Endothelial cell of umbilical vein (primary cell): ENCODE results near the gene EPHA5. TPM values are rescaled to one million over a fixed set of nuclear protein-coding genes. Genes with fewer than 3 reads are reported as not detected.

Experiments used
- Bru-seq: library from RNA; stranded (reverse); fragments of 400-500 nt; gene quantifications from one replicate; lab custom pipeline; 2021; lab: Mats Ljungman, UMichigan
- BruChase-seq, 2 experiments: library from RNA; stranded (reverse); fragments of 400-500 nt; gene quantifications; one replicate each; lab custom pipeline; 2021; lab: Mats Ljungman, UMichigan
- BruUV-seq: library from RNA; stranded (reverse); fragments of 400-500 nt; replicated peaks from 2 replicates; lab custom pipeline; 2021; lab: Mats Ljungman, UMichigan
- CTCF ChIA-PET: fragments of 300-600, 350-600 bp; sonication (Branson Sonifier 250); formaldehyde crosslinking; loops from one replicate; lab custom pipeline; 2021; ENCODE audit warnings: antibody characterized with exemption, inconsistent platforms; lab: Charles Lee
- POLR2A ChIA-PET: fragments of 300-600, 350-600 bp; sonication (Branson Sonifier 250); formaldehyde crosslinking; loops from one replicate; lab custom pipeline; 2021; ENCODE audit warnings: antibody characterized with exemption, inconsistent platforms; lab: Charles Lee
- DNase-seq: peaks from one replicate; pipeline ENCODE4 v3.0.0-alpha.2; 2011; ENCODE audit warnings: low read depth, low spot score
- FAIRE-seq: peaks from 2 replicates; lab custom pipeline; 2011; peaks lifted over from hg19 to GRCh38; lab: Jason Lieb, UNC
- H2AFZ ChIP-seq: 2 replicates; pipeline ENCODE4 v1.6.0; 2012; ENCODE audit warnings: low read depth, low read length, control low read depth, inconsistent platforms
- H3K27ac ChIP-seq: 2 replicates; pipeline ENCODE4 v1.5.1; 2011; ENCODE audit warnings: low read depth, mild to moderate bottlenecking, control low read depth, low read length, moderate library complexity; ENCODE audit not compliant: insufficient read depth
- H3K27me3 ChIP-seq, 2 experiments: 2 replicates each; pipeline versions ENCODE4 v1.6.0 to v1.6.1; 2011; ENCODE audit warnings: low read length in 2 of 2, mixed read lengths in 1 of 2; ENCODE audit not compliant: control insufficient read depth in 2 of 2, insufficient read depth in 2 of 2
- H3K36me3 ChIP-seq, 2 experiments: 2 replicates in 1 of 2; 3 replicates in 1 of 2; pipeline ENCODE4 v1.5.1; 2011; ENCODE audit warnings: low read length in 2 of 2, mild to moderate bottlenecking in 1 of 2, moderate library complexity in 1 of 2; ENCODE audit not compliant: control insufficient read depth in 2 of 2, insufficient read depth in 2 of 2; ENCODE audit errors: extremely low read depth in 1 of 2
- H3K4me1 ChIP-seq: 3 replicates; pipeline ENCODE4 v1.5.1; 2011; ENCODE audit warnings: mild to moderate bottlenecking, low read length; ENCODE audit not compliant: control insufficient read depth, insufficient read depth; ENCODE audit errors: extremely low read depth
- H3K4me2 ChIP-seq: 2 replicates; pipeline ENCODE4 v1.6.1; 2011; ENCODE audit warnings: low read length, control low read depth, mixed read lengths; ENCODE audit not compliant: insufficient read depth
- H3K4me3 ChIP-seq, 3 experiments: fragments of 200-600 bp in 1 of 3; sonication (generic), shearing (Covaris generic) in 1 of 3; replicated peaks in 1 of 3; 2 replicates each; pipeline ENCODE4 v1.5.1; 2011 to 2016; ENCODE audit warnings: control low read depth in 3 of 3, low read length in 3 of 3, mild to moderate bottlenecking in 2 of 3, inconsistent platforms in 1 of 3, low read depth in 1 of 3, moderate library complexity in 1 of 3; ENCODE audit not compliant: insufficient read depth in 1 of 3
- H3K79me2 ChIP-seq: 2 replicates; pipeline ENCODE4 v1.6.0; 2012; ENCODE audit warnings: low read length, inconsistent platforms; ENCODE audit not compliant: control insufficient read depth, insufficient read depth
- H3K9ac ChIP-seq: replicated peaks from 2 replicates; pipeline ENCODE3; 2011; ENCODE audit warnings: low read length, control low read depth; ENCODE audit not compliant: insufficient read depth; ENCODE audit errors: extremely low read depth
- H3K9me1 ChIP-seq: replicated peaks from 3 replicates; pipeline ENCODE4 v1.6.0; 2011; ENCODE audit warnings: mild to moderate bottlenecking, low read length; ENCODE audit not compliant: control insufficient read depth, insufficient read depth; ENCODE audit errors: extremely low read depth
- H3K9me3 ChIP-seq: replicated peaks from 2 replicates; pipeline ENCODE4 v1.5.1; 2012; ENCODE audit warnings: low read length, inconsistent platforms; ENCODE audit not compliant: control insufficient read depth, insufficient read depth
- H4K20me1 ChIP-seq: replicated peaks from 2 replicates; pipeline ENCODE3; 2011; ENCODE audit warnings: mild to moderate bottlenecking, low read length; ENCODE audit not compliant: control insufficient read depth, insufficient read depth; ENCODE audit errors: extremely low read depth
- CTCF ChIP-seq, 2 donors: IDR thresholded peaks; 1 replicate in 1 of 2; 2 replicates in 1 of 2; pipeline ENCODE4 v1.5.1; 2011; ENCODE audit warnings: low read length in 2 of 2, mild to moderate bottlenecking in 2 of 2, moderate library complexity in 2 of 2, control low read depth in 1 of 2, inconsistent platforms in 1 of 2, low read depth in 1 of 2; ENCODE audit not compliant: insufficient read depth in 1 of 2; ENCODE audit errors: extremely low read depth in 1 of 2
- EZH2 ChIP-seq: IDR thresholded peaks from 2 replicates; pipeline ENCODE4 v1.6.1; 2012; ENCODE audit warnings: borderline replicate concordance, low read depth, mild to moderate bottlenecking, moderate library complexity, low read length, inconsistent platforms; ENCODE audit not compliant: severe bottlenecking
- FOS ChIP-seq: IDR thresholded peaks from 2 replicates; pipeline ENCODE4 v1.6.1; 2011; ENCODE audit warnings: mild to moderate bottlenecking, low read length, moderate library complexity, borderline replicate concordance; ENCODE audit not compliant: insufficient read depth
- JUN ChIP-seq: IDR thresholded peaks from 2 replicates; pipeline ENCODE4 v1.6.1; 2011; ENCODE audit warnings: borderline replicate concordance, low read depth; ENCODE audit not compliant: insufficient read length, insufficient read depth
- MYC ChIP-seq: IDR thresholded peaks from one replicate; pipeline ENCODE4 v1.6.1; 2011; ENCODE audit warnings: mild to moderate bottlenecking, low read depth, low read length
- POLR2A ChIP-seq: IDR thresholded peaks from 2 replicates; pipeline ENCODE4 v1.6.1; 2012; ENCODE audit warnings: low read depth, mild to moderate bottlenecking, control low read depth, low read length
- POLR2AphosphoS5 ChIP-seq: IDR thresholded peaks from 2 replicates; pipeline ENCODE4 v1.6.1; 2012; ENCODE audit warnings: low read depth, mild to moderate bottlenecking, control low read depth, low read length, moderate library complexity; ENCODE audit not compliant: insufficient read depth
- dilution Hi-C: fragments of 300-500 bp; cut with MboI; formaldehyde crosslinking; loops from one replicate; pipeline ENCODE4 v1.15.0; 2019; ENCODE audit warnings: low sequenced_read_pairs; ENCODE audit not compliant: extremely low pct_ligation_motif_present
- intact Hi-C: fragments of 100-400 bp; cut with micrococcal nuclease; formaldehyde crosslinking; loops from one replicate; pipeline ENCODE4 v1.10.0; 2022
- long read RNA-seq: library from polyadenylated mRNA; stranded (forward); transcript quantifications from one replicate; pipeline ENCODE4 v2.0.0, GENCODE V29; 2021
- polyA minus RNA-seq, 3 experiments: library from RNA; depleted of rRNA, polyadenylated mRNA; stranded (reverse); fragments of >200 nt; gene quantifications; 1 replicate in 1 of 3; 2 replicates in 2 of 3; pipeline ENCODE4 v1.2.3, GENCODE V29; 2011
- polyA plus RNA-seq, 4 experiments: library from polyadenylated mRNA; depleted of rRNA in 3 of 4; stranded (reverse) in 3 of 4; unstranded in 1 of 4; fragments of >200 nt; gene quantifications; 2 replicates each; pipeline versions ENCODE4 v1.2.1 to v1.2.3, GENCODE V29; 2011 to 2012; ENCODE audit warnings: missing spikeins in 1 of 4
- total RNA-seq: library from RNA; stranded (reverse); gene quantifications from 2 replicates; pipeline ENCODE4 v1.2.3, GENCODE V29; 2021

The EPHA5 gene
- 0.31 and 1.3 TPM in 2 replicates for total RNA-seq
- polyA plus RNA-seq = 0.25 and 0.39 TPM in 2 replicates
- 0.28 and 0.30 TPM in 2 replicates for polyA plus RNA-seq (2011; cell fraction: cytosol; rRNA removed)
- 0.76 and 1.0 TPM in 2 replicates for polyA plus RNA-seq (2011; cell fraction: nucleus; rRNA removed)
- polyA plus RNA-seq (2012) = 0.94 and 1.7 TPM in 2 replicates
- 1.1 and 2.7 TPM in 2 replicates for polyA minus RNA-seq
- not detected for polyA minus RNA-seq (2011; cell fraction: cytosol; rRNA and poly(A)+ RNA removed)
- 2.8 and 3.7 TPM in 2 replicates for polyA minus RNA-seq (2011; cell fraction: nucleus; rRNA and poly(A)+ RNA removed)
- Bru-seq, nascent RNA = percentile 23 among the genes with signal in this experiment
- BruChase-seq, experiment 1, labeled RNA remaining after a 6-hour chase = percentile 36 among the genes with signal in this experiment
- percentile 33 among the genes with signal in this experiment for BruChase-seq, experiment 2, labeled RNA remaining after a 2-hour chase
- long read RNA-seq, partial matches to known transcripts = 1 of 2 reads
- long read RNA-seq, other reads (novel, unspliced or antisense) = 1 of 2 reads

- no TSS peak for BruUV-seq
- Histone ChIP-seq H3K9me1 (no peaks in the 10 kb centered on the region), H3K4me1 (peaks cover 18% of the 10 kb centered on the region), H3K79me2 (no peaks in the 10 kb centered on the region), H3K36me3 (no peaks in the 10 kb centered on the region), H3K4me3 (peak within 1 kb of the TSS; percentile 45 to 89 (median 89)), H2AFZ (peak within 1 kb of the TSS; percentile 74), H4K20me1 (no peaks in the 10 kb centered on the region), H3K9ac (peak within 1 kb of the TSS; percentile 65), H3K27me3 (peaks cover 11 to 17% of the 10 kb centered on the region in 2 experiments), H3K27ac (peak within 1 kb of the TSS; percentile 43), H3K4me2 (peak within 1 kb of the TSS; percentile 99), H3K9me3 (no peaks in the 10 kb centered on the region)
- CTCF ChIA-PET = interaction anchor here (0.8 to 1.2 kb wide), 7 partner anchors 13 to 664 kb away, joined by 3 to 6 read pairs (median 4); no protein-coding TSS in a partner anchor
- dilution Hi-C loops (no loop called here), intact Hi-C loops (loop anchor here (1.0 to 5.0 kb wide), 3 partner anchors 16 to 162 kb away; no protein-coding TSS in a partner anchor)
- DNase-seq = peak; percentile 83
- POLR2A ChIA-PET = no interaction called here
- peak; percentile 79 for TF ChIP-seq POLR2AphosphoS5
- TF ChIP-seq MYC = no peak
- no peak for TF ChIP-seq JUN
- peak; percentile 66 for TF ChIP-seq POLR2A
- TF ChIP-seq FOS = peak; percentile 64
- peak in 1 of 2 donors; percentile 41 for TF ChIP-seq CTCF (IDR thresholded peaks at IDR 0.05; ENCODE audit: extremely low read depth in 1 of 2, insufficient read depth in 1 of 2, low read depth in 1 of 2, low read length in 2 of 2)
- TF ChIP-seq EZH2 = no peak
- FAIRE-seq = peak; percentile 87
Measured at GRCh38 chr4:65670331-65671031, at the start of gene EPHA5. EPHA5 (minus strand) TSS chr4:65670489; CDS start chr4:65669742, 747 bp downstream.
